T-helper 2 cell treated with Interferon-gamma antibody and Interleukin-4, amounts not matched to agents 100 ng/mL and 5 ng/mL, for 36 hours (primary cell): ENCODE measurements around the gene MLXIP. TPM values are rescaled to one million over a fixed set of nuclear protein-coding genes. Genes with fewer than 3 reads are reported as not detected.

ENCODE experiments used
- intact Hi-C: fragments of 100-400 bp; cut with micrococcal nuclease; formaldehyde crosslinking; loops from one replicate; pipeline ENCODE4 v1.15.1; 2023
- total RNA-seq: library from RNA; stranded (reverse); gene quantifications from 2 replicates; pipeline ENCODE4 v1.2.3, GENCODE V29; 2022

Gene MLXIP
- total RNA-seq, 1 donor from 2014 or later, result 44.7 TPM

DNA sequence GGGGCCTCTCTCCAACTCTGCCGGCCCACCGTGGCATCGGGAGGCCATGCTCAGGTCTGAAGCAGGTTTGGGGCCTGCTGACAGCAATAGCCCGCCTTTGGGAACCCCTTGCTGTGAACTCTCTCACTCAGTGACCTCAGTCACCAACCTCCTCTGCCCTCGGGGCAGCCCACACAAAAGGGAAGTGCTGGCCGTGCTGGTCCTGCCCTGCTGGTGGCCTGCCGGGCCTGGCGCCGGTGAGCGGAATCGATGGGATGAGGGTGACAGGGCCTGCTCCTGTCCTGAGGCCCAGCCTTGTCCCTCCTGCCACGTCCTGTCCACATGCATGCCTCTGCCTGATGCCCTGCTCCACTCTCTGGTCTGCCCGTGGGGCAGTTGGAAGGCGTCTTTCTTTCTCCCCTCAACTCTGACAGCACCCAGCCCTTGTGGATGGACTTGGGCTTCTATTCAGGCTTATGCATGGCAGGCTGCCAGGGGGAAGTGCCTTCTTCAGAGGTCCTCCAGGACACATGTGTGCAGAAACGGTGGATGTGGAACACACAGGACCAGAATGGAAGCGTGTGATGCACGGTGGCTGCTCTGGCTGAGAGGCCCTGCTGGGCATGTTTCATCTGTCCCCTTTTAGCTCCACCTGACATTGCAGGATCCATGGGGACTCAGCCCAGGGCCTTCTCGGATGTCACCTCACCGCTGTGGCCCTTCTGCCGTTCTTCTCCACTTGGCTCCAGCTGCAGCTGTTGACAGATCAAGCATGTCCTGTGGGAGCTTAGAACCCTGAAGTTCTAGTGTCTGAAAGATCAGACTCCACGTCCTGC is 63.6 kb downstream of the MLXIP start:
- intact Hi-C loops, result no loop called here

DNA sequence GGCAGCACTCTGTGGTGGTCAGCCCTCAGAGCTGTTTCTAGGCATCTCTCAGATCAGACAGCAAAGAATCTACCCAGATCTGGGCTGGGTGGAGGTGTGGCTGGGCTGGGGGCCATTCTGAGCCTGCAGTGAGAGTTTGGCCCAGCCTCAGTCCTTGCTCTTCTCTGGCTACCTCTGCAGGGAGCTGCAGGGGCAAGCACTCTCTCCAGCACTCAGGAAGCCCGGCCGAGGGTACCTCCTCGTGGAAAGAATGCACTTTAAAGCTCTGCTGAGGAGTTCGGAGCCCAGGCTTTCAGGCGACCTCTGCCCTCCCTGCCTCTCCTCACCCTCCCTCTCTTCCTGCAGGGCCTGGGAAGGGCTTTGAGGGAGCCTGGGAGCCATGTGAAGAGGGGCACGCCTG is 64.3 kb downstream of the MLXIP start:
- intact Hi-C loops, result no loop called here

DNA sequence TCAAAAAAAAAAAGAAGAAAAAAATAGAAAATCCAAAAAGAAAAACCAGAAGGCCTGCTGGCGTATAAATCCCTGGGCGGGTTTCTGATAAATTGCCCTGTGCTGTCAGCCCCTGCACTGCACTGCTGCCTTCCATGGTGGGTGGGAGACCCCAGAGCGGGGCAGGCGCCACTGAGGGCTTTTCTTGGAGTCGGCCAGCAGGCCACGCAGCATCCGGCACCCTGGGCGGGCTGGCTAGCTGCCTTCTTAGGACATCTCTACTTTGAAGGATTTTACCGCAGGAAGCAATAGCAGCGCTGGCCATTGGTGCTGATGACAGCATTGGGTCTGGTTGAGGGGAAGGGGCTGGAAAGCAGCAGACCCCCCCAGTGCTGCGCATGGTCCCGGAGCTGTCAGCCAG is 66.3 kb downstream of the MLXIP start:
- intact Hi-C loops, result no loop called here

DNA sequence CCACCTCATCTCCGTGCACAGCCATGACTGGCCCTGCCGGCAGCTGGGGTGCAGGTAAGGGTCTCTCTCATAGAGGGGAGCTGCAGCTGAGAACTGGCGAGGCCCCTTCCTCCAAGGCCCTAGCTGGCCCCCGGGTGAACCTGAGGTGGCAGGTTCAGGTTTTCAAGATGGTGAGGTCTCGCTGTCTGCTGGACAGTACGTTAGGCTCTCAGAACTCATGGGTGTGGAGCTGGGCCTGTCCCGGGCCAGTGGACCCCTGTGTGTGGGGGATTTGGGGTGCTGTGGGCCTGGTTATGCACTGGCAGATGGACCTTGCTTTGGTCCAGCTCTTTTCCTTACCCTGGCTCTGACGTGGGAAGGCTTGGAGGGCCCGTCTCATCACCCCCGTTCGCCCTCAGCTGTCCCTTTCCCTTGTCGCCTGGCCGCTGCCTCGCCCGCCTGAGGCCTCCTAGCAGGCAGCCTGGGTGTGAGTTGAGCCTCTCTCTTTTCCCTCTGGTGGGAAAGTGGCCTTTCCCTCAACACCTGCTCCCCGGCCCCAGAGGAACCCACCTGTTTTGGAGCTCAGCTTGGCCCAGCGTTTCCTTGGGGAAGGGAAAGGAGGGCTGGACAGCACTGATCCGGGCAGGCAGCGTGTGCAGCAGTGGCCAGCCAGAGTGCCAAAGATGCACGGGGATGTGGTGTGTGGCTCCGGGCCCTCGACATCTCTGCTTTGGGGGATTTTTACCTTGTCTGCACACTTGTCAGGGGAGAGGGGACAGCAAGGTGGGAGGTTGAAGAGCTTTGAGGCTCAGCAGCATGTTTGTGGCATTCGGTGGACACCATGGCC is 67.2 kb downstream of the MLXIP start:
- intact Hi-C loops, result no loop called here

DNA sequence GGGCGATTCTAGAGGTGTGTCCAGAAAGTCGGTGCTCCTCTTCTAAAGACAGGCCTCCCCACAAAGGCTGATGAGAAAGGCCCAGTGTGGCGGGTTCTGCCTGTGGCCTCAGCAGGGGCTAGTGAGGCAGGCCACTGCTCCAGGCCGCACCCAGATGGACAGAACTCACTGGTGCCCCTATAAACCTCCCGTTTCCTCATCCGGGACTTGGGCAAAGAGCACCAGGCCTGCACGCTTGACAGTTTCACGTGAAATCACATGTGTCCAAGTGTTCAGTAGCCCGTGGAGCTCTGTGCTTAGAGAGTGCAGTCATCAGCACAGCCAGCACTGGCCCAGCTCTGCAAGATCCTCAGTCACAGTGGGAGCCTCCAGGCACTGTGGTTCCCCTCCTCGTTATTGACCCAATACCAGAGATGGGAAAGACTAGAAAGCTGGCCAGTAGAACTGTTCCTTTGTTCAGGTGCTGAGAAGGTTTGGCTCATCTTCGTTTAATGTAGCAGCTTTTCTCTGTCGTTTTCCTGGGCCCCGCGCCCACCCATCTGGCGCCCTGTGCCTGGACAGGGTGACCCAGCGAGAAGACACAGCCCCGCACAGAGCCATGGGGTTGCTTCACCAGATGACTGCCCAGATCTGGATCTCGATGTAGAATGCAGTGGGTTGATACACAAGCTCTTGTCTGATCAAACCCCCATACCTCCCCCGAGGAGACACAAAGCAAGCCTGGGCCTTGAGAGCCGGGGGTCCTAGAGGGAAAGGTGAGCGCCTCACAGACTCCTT is 69.1 kb downstream of the MLXIP start:
- intact Hi-C loops, result no loop called here

DNA sequence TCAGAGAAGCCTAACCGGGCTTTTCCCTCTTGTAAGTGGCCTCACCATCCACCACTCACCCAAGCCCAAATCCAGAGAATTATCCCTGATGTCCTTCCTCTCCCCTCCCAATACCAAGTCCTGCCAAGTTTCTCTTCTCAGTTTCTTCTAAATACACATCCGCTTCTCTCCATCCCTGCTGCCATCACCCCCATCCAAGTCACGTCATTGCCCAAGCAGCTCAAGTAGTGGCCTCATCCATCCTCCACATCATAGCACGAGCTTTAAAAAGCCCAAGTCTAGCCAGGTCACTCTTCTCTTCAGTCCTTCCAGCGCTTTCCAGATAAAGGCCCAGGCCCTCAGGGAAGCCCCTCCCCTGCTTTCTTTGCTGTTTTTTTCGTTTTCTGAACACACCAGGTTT is 70.1 kb downstream of the MLXIP start:
- intact Hi-C loops, result no loop called here

DNA sequence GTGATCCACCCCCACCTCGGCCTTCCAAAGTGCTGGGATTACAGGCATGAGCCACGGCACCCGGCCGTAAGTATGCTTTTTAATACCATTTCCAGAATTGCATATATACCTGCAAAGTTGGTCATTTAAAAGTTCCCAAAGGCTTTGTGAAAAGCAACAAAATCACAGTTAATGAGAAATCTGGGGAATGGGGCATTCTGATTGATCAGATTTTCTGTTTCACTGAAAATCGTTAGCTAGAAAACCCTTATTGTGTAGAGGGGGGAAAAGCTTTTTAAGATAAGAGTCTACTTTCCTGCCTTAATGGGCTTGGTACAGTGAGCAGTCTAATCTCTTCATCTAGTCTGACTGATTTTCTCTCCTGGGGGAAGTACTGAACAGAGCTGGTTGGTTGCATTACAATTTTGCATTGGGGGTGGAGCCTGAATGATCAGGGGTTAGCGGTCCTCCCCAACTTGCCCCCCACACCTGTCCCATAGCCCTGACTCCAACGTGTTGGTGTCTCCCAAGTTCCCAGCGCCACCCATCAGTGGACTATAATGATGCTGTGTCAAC is 71.6 kb downstream of the MLXIP start:
- intact Hi-C loops, result no loop called here

DNA sequence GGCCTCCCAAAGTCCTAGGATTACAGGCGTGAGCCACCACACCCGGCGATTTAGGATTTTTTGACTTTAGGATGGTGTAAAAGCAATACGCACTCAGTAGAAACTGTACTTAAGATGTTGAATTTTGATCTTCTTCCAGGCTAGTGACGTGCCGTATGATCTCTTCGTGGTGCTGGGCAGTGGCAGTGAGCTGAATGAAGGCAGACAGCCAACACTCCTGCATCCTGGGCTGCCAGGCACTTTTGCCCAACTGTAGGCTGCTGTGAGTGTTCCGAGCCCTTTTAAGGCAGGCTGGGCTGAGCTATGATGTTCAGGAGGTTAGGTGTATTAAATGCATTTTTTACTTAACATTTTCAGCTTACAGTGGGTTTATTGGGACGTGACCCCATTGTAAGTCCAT is 74.2 kb downstream of the MLXIP start:
- intact Hi-C loops, result no loop called here

DNA sequence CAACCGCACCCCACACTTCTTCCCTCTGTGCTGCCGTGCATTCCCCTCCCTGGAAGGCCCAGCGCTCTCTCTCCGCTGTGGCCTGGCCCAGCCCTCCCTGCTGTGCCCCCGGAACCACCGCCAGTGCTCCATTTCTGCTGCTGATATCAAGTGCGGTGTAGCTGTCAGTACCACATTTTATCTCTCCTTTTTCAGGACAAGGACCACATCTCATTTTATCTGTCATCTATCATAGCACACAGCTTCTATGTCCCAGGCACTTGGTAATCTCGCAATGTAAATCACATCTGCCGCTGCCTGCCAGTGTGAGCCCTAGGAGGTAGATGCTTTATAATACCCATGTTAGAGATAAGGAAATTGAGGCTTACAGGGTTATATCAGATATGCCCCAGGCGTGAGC is 77.1 kb downstream of the MLXIP start:
- intact Hi-C loops, result no loop called here

DNA sequence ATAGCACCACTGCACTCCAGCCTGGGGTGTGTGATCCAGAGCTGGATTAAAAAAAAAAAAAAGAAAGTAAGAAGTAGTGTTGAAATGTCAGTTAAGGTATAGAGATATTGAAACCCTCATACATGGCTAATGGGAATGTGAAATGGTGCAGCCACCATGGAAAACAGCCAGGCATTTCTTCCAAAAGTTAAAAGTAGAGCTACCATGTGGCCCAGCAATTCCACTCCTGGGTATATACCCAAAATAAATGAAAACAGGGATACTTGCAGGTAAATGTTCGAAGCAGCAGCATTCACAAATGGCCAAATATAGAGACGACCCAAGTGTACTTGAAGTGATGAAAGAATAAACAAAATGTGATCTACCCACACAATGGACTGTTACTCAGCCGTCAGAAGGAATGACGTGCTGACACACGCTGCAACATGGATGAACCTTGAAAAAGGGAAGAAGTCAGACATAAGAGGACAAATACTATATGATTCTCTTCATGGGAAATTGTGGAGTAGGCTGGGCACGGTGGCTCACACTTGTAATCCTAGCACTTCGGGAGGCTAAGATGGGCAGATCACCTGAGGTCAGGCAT is 80.2 kb downstream of the MLXIP start:
- intact Hi-C loops, result no loop called here

DNA sequence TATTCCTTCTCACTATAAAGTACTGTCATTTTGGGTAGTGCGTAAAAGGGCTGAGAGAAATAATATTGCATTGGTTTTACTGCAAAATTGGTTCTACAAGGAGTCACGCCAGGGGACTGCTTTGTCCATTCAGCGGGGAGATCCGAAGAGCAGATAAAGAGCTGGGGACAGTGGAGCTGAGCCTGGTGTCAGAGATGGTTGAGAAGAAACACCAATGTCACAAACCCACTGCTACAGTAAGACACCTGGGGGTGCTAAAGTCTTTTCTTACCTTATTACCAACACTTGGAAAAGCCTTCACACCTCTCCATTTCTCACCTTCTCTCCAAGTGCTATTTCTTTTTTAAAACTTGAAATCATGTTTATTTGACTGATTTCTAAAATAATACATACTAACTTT is 81.3 kb downstream of the MLXIP start:
- intact Hi-C loops, result no loop called here

DNA sequence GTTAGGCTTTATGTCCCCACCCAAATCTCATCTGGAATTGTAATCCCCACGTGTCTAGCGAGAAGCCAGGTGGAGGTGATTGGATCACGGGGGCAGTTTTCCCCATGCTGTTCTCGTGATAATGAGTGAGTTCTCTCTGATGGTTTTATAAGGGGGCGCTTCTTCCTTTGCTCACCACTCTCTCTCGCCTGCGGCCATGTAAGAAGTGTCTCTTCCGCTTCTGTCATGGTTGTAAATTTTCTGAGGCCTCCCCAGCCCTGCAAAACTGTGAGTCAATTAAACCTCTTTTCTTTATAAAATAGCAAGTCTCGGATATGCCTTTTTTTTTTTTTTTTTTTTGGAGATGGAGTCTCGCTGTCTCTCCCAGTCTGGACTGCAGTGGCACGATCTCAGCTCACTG is 82.2 kb downstream of the MLXIP start:
- intact Hi-C loops, result no loop called here

DNA sequence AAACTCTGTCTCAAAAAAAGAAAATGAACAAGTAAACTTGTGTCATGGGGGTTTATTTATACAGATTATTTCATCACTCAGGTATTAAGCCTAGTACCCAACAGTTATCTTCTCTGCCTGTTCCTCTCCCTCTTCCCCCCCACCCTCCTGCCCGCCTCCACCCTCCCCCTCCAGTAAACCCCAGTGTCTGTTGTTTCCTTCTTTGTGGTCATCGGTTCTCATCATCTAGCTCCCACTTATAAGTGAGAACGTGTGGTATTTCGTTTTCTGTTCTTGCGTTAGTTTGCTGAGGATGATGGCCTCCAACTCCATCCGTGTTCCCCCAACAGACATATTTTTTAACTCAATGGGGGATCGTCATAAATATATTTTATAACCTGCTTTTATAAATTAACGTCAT is 83.1 kb downstream of the MLXIP start:
- intact Hi-C loops, result no loop called here

DNA sequence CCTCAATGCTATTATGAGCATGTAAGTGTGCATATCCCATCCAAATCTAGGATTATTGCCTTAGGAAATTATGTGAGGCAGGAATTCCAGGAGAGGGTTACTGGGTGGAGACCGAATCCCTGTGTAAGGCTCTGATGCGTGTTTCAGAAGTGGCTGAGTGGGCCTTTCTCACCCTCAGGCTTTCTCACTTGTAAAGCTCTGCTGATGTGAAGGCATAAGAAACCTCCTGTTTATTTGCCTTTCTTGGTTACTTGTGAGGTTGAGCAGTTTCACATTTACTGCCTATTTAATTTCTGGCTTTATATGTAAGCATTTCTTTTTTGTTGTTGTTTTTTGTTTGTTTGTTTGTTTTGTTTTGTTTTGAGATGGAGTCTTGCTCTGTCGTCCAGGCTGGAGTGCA is 84.4 kb downstream of the MLXIP start:
- intact Hi-C loops, result no loop called here

DNA sequence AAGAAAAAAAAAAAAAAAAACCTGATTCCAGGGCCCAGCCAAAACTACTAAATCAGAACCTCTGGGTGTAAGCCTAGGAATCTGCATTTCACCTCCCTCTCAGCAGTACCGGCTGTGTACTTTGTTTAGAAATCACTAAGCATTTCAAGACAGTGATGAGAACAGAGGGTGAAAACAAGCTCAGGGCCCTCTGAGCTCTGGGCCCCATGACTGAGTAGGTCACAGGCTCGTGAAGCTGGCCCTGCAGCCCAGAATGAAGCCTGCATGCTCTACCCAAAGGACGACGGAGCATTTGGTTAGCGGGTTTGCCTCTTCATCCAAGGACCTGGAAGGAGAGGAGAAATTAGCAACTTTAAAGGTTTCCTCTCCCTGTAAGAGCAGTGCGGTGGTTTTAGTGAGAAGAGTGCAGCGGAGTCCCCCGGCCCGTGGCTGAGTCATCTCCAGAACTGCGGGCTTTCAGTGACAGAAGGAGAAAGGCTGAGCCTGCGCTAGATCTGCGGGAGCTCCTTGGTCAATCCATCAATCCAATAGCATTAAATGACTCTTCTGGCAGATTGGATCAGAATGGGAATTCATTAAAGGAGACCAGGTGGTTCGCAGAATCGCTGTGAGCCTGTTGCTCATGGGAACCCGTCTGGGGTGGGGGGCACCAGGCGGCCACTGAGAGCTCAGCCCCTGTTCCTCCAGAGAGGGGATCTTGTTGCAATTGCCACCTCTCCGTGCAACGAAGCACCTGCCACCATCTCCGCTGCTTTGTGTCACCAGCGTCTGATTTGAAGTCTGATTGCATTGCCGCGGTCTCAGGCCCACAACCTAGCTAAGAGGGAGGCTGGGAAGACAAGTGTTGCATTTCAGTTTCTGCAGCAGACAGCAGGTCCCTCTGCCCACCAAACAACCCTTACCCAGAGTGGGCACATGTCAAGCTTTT is 88.1 kb downstream of the MLXIP start:
- intact Hi-C loops, result no loop called here

DNA sequence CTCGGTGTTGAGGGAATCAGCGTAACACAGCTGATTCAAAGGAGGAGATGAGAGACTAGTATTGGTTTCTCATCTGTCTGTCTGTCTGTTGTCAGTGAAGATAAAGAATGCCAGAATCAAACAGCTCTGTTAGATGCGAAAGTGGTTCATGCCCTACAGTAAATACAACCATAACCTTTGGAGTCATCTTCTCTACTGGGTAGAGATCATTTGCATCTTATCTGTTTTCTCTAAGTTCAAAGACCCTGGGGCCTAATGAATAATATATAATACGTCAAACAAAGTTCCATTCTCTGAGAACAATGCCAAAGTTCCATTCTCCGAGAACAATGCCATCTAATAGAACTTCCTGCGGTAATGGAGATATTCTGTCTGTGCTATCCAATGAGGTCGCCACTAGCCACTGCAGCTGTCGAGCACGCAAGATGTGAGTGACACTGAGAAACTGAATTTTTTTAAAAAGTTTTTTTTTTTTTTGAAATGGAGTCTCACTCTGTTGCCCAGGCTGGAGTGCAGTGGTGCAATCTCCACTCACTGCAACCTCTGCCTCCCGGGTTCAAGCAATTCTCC is 88.9 kb downstream of the MLXIP start:
- intact Hi-C loops, result no loop called here

DNA sequence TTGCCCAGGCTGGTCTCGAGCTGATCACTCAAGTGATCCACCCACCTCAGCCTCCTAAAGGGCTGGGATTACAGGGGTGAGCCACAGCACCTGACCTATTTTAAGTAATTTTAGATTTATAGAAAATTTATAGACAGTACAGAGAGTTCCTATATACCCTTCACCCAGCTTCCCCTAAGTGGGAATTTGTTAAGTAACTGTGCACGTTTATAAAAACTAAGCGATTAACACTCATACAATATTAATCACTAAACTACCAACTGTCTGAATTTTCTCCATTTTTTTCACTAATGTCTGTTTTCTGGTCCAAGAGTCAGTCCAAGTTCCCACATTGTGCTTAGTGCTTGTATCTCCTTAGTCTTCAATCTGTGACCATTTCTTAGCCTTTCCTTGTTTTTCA is 89.9 kb downstream of the MLXIP start:
- intact Hi-C loops, result no loop called here

DNA sequence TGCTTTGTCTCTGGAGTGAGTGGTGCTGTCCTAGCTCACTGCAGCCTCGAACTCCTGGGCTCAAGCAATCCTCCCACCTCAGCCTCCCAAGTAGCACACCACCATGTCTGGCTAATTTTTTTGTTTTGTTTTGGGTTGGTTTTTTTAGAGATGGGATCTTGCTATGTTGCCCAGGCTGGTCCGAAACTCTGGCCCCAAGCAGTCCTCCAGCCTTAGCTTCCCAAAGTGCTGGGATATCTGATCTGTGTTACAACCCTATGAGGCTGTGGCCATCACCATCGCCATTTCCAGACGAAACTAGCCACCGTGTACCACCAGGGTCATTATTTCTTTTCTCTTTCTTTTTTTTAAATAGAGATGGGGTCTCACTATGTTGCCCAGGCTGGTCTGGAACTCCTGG is 92.8 kb downstream of the MLXIP start:
- intact Hi-C loops, result no loop called here

DNA sequence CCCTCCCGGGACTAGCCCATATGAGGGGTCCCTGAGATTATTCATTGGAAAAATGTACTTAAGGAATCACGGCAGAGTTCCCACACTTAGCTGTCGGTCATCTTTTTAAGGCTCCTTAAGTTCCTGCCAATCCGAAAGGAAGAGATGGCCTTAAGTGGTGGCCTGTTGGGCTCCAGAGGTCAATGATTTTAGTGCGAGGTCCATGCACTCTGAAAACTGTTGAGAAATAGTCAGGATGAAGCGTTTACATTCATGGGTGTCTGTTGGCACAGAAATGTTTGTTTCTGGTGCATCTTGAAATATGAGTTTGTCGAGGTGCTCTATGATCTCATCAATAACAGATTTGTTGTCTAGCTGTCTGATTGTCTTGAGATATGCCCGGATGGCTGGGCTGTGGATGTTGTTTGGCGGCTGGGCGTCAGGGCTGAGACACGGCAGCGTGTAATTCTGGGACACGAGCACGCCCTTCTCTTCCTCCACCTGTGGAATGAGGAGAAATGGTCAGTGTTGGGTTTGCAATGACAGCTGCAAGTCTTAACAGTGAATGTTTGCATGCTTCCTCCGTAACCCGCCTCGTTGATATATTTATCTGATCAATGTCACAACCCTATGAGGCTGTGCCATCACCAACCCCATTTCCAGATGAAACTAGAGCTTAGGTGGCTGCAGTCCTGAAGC is 93.8 kb downstream of the MLXIP start:
- intact Hi-C loops, result no loop called here
